HG03039 (cell line): ENCODE data around the gene EEF1G.
"Not testable (repeated sequence)": the region's sequence is repeated elsewhere in the genome, so short reads cannot be mapped to it uniquely, and the experiment has no call there.

Source experiments
- ATAC-seq: cut with Tn5 transposase; IDR thresholded peaks from one replicate; pipeline ENCODE4 v1.9.1; 2021; ENCODE audit warnings: mild to moderate bottlenecking, moderate library complexity; ENCODE audit not compliant: unreplicated experiment

Gene EEF1G

DNA sequence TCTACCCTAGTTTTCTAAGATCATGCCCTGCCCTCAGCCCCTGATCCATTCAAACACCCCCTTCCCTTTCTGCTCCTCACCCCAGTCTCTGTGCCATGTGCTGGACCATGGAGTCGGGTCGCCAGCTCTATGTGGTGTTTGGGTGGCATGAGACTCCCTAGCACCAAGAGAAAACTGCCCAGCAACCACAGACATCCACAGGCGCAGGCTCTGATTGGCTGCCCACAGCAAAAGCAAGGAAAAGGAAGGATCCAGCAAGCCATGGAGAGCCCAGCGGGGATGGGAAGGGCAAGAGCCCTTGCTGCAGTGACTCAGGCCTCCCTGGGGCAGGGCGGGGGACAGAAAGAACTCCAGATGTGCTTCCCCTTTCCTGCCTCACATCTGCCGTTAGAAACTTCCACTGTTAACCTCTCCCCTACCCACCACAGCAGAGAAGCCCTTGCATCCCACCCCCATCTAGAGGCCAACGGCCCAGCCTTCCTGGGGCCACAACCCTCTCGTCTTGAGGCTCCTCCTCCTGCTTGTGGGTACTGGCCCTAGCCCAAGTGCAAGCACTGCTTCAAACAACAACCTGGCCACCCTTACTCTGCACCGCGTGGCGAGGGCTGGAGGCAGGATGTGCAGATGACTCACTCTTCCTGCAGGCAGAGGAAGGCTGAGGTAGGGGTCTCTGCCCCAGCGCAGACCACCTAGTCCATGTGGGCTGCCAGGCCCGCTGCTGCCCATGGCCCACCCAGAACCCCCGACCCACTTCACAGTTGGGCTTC lies 17.4 kb downstream of the EEF1G start:
- no peak for ATAC-seq

DNA sequence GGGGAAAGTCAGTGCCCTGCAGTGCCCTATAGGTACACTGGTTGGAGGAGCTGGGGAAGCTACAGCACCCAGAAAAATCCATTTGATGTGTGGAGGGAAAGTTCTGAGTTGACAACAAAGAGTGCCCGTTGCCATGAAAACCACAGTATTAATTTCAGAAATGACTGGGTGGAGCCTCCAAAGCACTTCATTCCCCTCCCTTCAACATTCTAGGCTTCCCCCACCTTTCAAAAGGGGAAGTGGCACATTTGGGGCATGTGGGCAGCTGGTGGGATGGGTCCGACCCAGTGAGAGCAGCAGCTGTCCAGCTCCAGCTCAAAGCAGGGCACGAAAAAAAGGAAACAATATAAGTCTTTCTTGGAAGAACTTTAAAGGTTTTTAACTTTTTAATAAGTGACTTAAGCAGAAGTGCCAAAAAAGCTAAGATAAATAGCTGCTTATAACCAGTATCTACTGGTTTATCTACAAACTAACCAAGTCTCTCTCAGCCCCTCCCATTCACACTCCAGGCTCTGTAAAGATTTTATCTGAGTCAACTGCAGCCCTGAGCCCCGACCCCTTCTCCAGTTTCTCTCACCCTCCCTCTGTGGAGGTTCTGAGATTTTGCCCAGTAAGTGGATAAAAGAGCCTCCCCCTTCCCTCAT lies 18.1 kb downstream of the EEF1G start:
- peak; percentile 30 for ATAC-seq

DNA sequence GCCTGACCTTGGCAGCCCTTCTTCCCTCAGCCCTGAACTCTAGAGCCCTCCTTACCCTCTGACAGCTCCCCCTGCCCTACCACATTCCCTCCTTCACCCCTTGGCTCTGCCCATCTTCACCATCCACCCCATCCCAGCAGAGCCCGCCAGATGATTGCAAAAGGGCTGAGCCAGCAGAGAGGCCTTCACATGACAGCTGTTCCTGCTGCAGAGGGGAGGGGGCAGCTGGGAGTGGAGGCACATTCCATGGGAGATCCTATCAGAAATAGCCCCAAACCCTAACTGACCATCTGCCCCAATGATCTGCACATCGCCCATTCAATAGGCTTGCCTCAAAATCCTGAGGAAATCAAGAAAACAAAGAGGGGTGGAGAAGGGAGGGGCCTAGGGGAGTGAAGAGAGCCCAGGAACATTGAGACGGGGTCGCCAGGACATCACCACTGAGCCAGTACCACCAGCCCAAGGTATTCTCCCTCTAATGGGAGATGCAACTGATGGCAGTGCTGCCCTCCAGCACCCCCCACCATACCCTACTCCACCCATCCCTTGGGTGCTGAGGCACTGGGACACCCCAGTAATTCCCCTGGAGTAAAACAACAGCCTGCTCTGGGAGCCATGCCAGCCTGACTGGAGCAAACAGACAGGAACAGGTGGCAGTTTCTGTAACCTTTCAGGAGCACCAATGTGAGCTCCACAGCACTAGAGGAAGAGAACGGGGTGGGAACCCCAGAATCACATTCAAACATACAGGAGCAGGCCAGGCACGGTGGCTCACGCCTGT lies 19.1 kb downstream of the EEF1G start:
- ATAC-seq = no peak

DNA sequence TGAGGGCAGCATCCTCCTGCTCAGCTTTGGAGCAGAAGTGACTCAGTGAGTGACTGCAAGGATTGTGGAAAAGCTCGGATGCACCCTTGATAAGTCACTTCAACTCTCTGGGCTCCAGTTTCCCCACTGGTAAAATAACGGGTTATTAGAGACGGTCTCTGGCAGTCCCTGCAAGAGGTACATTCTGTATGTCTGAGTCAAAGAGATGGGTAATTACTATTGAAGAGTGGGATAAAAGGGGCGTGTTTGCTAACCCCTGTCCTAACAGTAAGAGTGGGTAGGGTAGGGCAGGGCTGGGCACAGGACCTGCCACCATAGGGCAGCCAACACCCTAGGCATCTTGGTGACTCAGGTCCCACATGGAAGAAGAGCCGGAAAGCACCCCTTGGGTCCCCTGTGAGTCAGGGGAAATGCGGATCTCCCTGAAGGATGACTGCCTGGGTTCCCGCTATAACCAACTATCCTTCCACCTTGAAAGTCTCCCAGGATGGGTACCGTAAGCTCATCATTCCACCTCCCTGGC lies 19.8 kb downstream of the EEF1G start:
- no peak for ATAC-seq

DNA sequence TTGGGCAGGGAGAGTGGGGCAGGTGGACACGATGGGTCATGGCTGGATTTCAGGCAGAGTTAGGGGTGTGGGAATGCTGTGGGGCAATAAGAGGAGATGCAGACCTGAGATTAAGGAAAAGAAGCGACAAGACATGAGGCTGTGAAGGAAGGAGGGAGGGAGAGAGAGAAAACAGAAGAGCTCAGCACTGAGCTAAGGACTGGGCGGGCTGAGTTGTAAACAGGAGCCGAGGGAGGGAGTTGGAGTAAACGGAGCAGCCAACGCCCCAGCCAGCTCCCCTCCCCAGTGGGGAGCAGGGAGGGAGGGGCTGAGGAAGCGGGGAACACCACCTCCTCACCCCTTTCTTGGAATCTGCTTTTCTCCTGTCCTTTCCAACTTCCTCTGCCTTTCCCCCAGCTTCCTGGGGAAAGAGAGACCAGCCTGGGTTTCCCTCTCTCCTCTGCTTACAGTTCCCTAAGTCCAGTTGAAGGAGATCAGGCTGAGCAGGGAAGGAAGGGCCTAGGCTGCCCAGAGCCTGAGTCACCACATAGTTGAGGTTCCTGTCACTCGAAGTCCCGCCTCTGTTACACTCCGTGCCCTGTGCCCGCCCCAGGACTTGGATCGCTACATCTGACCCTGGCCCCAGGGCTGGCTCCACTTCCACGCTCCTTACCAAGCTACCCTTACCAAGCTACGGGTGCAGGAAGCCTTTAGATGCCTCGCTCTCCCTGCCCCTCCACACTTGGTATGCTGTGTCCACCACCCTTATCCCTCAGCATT lies 20.4 kb downstream of the EEF1G start:
- ATAC-seq = no peak

DNA sequence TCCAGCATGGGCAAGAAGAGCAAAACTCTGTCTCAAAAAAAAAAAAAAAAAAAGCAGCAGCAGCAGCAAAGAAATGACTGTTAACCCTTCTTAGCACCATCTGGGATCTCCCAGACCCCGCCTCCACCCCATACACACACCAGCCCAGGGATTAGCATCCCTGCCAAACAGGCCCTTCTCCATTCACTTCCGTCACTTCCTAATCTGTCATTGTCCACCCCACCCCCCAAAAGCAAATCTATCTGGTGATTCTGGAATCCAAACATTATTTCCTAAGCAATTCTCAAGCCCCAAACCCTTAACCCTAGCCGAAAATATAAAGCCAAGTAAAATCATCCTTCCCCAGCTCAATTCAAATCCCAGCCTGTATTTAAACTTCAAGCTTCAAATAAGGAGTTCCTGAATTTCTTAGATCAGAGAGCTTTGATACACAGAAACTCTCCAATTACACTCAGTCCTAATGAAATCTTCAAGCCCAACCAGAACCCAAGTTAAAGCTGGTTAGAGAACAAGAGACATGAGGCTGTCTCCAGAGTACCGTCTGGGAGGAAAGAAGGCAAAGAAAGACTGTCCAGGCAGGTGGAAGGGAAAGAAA lies 21.1 kb downstream of the EEF1G start:
- ATAC-seq = no peak

DNA sequence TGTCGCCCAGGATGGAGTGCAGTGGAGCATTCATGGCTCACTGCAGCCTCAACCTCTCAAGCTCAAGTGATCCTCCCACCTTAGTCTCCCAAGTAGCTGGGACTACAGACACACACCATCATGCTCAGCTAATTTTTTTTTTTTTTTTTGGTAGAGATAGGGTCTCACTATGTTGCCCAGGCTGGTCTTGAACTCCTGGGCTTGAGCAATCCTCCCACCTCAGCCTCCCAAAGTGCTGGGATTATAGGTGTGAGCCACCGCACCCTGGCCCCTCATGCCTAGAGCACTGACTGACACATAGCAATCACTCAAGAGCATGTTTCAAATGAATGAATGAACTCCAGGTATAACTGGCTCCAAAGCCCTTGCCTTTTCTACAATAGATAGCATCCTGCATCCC lies 23.2 kb downstream of the EEF1G start:
- not testable (repeated sequence) for ATAC-seq

DNA sequence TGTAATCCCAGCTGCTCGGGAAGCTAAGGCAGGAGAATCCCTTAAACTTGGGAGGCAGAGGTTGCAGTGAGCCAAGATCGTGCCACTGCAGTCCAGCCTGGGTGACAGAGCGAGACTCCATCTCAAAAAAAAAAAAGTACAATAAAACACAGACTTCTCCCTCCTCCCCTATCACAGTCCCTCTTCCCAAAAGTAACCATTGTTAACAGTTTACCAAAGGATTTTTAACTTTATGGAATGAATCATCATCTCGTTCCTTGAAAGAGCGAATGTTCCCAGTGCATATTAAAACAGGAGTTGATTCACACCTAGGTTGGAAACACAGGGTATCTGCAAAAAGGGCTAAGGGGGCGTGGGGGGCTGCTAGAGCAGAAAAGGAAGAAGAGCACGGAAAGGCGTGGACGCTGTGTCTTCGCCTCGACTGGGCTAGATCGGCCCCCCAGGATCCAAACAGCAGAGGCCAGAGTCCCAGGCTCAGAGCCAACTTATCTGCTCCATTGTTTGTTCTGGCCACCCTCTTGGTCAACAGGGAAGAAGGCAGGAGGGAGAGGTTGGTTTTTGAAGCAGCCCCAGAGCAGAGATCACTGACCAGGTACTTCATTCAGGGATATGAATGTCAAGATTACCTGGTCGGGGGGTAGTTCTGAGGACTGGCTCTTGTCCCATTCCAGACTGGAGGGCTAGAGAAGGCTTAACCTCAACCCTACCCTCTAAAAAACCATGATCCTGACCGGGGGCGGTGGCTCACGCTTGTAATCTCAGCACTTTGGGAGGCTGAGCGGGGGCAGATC lies 25.0 kb downstream of the EEF1G start:
- no peak for ATAC-seq

DNA sequence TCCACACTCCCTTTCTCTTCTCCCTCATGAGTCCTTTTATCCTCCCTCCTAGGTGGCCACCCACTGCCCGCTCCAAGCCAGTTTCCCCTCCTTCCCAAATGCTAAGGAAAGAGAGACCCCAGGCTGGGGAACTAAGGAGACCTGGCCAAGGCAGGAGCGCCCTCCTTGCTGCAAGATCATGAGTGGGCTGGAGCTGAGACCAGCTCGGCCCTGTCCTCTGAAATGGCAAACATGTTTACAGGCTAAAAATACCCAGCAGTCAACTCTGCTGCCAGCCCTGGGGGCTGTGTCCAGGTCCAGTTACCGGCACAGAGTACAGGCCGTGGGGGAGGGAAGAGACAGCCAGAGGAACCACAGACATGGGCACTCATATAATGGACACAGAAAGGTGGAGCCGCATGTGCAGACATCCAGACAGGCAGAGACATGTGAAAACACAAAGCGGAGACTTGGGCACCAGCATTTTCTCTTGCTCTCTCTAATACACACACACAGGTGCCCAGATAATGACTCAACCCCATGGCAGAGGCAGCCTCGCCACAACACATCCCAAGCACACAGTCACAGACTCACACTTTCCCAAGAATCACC lies 25.9 kb downstream of the EEF1G start:
- ATAC-seq = no peak

DNA sequence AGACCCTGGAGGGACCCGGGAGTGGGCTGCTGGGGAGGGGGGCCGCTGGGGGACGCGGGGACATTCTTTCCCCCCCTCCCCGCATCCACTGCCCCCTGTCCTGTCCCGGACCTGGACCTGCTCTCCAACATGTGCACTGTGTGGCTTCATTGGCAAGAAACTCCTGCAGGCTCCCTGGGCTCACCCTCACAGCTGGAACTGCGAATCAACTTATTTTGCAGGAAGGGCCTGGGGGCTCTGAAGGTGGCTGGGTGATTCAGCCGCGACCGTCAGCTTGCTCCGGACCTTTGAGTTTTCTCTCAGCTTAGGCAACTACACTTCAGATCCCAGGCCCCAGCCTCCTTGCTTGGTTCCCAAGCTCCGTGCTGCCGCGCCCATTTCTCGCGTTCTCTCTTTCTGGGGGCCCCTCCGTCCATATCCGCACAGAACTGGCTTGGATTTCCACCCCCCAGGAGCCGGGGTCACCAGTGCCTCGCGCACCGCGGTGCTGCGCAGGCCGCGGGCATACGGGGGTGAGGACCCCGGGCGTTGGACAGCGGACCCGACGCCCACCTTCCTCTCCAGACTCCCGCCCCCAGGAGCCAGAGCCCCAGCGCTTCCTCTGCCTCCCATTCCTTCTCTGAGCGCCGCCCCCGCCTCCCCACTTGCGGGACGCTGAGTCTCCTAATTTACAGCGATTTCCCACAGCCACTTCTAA lies 26.6 kb downstream of the EEF1G start:
- no peak for ATAC-seq

DNA sequence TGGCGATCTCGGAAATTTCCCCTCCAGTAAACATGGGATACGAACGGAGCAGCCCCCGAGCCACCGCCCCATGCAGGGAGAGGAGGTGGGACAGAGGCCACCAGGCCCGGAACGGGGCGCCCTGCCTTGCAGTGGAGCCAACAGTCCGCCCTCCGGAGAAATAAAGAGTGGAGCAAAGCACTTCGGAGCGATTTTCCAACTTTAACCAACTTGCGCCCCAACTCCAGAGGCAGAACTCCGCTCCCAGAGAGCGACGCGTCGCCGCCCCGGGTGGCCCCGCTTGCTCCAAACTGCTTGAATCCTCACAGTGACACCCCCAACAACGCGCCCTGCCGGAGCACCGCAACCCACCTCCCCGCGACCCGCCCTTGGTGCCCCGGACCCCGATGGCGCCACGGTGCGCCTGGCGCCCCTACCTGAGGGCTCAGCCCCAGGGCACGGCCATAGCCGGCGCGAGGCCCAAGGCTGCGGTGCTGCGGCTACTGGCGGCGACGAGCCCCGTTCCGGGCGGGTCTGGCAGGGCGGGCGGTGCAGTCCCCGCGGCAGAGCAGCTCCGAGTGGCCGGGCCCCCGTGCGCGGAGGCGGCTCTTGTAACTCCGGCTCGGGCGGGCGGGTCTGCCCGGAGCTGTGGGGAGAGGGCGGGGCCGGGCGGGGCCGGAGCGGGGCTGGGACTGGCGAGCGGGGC lies 27.3 kb downstream of the EEF1G start, which contains the start of gene AHNAK:
AHNAK (minus strand) TSS at position 563 of the 685 bp plus-strand sequence. CDS start 10,708 bp downstream, outside the sequence.
- no peak for ATAC-seq

DNA sequence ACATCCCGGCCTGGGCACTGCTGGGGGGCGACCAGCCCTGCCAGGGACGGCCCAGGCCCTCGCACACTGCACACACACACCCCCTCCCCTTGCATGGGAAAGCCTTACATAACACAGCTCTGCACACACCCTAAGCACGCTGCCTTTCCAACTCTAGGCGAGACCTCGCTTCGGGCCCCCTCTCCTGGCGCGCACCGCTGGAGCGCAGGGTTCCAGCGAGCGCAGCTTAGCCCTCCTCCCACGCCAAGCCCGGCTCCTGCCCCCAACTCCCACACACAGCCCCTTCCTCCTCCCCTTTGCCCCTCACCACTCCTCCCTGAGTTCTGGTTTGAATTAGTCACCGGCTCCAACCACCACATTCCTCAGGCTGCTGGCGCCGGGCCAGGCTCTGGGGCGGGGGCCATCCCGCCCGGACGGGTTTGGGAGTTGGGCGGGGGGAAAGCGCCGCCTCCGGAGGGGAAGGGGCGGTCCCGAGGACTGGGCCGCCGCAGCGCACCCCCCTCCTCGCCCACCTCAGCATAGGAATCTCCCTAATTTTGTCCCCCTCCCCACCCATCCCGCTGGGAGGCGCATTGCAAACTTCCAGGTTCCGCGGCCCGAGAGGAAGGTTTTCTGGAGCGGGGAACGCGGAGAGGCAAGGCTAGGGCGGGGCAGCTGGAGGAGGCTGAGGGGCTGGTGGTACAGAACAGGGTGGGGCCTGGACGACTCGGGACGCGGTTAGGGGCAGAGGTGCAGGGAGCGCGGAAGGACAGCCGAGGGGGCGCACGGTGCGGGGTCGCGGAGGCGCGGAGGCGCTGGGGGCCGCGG lies 28.1 kb downstream of the EEF1G start:
- no peak for ATAC-seq

DNA sequence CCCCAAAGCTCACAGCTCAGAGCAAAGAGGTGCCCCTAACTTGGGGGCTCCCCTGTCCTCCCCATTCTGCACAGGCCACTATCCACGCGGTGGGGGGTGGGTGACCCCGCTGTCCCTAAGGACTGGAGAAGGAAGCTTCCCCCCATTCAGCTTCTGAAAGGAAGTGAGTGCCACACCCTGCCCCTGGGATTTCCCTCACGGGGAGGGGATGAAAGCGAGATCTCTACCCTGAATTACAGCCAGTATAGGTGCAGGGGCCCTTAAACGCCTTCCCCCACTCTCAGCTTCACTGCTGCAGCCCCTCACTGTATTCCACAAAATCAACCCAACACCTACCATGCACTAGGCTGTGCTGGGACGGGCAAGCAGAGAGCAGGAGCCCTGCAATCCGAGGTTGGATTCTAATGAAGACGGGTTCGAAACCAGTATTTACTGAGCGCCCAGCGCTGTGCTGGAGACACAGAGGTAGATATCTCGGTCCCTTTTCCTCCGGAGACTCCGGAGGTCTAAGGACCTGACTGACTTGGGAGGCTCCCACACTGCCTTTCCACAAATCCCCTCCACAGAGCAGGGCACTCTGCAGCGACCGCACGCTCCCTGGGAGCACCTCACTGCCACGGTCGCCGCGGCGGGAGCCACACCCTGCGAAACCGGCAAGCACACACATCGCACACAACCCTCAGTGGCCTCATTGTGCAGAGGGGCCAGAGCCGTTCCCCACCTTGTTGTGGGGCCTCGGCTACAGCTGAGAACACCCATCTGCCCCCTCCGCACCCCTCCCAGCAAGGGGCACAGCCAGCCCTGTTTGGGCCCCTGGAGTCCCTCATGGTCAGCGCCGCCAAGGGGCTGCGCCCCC lies 28.9 kb downstream of the EEF1G start:
- no peak for ATAC-seq

DNA sequence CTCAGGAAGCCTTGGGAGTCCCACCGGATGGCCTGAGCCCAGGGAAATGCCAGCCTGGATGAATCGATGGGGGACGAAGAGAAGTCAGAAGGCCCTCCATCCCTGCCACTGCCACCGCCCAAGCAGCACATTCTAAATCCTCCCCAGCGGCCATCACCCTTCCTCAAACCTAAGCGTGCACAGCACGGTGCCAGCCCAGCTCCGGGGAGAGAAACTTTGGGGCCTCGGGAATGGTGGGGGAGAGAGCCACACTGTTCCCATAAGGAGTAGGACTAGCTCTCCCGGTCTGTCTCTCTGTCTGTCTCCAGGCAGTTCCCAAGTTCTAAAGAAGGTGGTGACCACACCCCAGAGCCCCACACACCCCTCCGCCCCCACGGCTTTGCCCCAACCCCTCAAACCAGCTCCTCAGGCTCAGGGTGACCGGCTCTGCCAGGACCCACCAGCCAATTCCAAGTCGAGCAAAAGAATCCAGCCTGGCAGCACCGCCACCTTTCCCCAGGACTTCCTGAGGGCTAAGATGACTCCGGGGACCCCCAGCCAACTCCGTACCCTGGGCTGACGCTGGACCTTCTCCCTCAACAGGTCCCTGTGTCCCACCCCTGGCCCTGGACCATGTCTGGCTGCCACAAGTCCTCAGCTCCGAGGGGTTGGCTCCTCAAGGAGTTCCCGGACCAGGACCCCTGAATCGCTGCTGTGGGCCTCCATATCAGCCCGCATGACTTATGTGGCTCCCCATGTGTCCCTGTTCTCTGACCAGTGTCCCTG lies 29.8 kb downstream of the EEF1G start:
- no peak for ATAC-seq

DNA sequence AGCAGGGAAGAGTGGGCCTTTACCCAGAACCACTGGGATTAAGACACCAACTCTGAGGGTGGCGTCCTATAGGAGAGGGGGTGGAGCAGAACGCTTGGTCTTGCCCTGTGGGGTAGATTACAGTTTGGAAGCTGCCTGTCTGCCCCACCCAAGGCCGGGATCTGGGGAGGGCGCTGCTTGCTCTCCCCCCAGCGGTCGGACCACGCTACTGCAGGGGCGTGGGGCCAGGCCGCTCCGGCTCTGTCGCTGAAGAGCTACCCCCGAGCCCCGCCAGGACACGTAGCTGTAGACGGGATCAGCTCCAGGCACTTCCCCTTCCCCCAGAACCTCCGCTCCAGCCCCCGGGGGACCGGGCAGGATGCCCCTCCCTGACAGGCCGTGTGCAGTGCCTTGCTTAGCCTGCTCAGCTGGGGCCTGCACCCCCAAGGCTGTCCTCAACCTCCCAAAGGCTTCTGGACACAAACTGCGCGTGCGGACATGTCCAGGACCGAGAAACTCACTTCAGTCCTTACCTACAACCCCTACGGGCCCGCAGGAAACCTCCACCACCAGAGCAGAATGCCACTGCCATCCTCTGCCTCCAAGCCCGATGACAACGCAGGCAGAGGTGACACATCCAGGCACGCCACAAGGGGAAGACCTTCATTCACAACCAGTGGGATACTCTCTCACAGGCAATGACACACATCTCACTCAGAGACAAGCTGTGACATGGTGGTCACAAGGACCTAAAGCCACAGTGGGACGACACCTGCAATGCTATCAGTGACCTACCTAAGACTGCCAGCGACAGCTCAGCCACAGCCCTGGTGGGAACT lies 30.7 kb downstream of the EEF1G start:
- ATAC-seq = no peak
